GM12878 (cell line): ENCODE data around the gene SCAND1. TPM values are rescaled to one million over a fixed set of nuclear protein-coding genes. Genes with fewer than 3 reads are reported as not detected.

Experiments used
- ATAC-seq: fragments of 200-7000 bp; cut with Tn5 transposase; 3 replicates; pipeline ENCODE4 v1.9.1; 2020; ENCODE audit warnings: mild to moderate bottlenecking, moderate library complexity
- BruUV-seq: library from RNA; stranded (reverse); fragments of 400-500 nt; replicated peaks from 2 replicates; lab custom pipeline; 2021; lab: Mats Ljungman, UMichigan
- CTCF ChIA-PET: fragments of 300-600 bp; sonication (Branson Sonifier 250); formaldehyde crosslinking; extraction: SDS; loops from one replicate; lab custom pipeline; 2021; ENCODE audit warnings: inconsistent platforms; lab: Yijun Ruan, JAX
- POLR2A ChIA-PET: fragments of 350-600 bp; formaldehyde crosslinking; extraction: SDS; loops from one replicate; lab custom pipeline; 2021; ENCODE audit warnings: inconsistent platforms; lab: Charles Lee
- RAD21 ChIA-PET: fragments of 300-600 bp; sonication (Branson Sonifier 250); formaldehyde crosslinking; loops from one replicate; lab custom pipeline; 2023; ENCODE audit warnings: antibody characterized with exemption; ENCODE audit not compliant: unreplicated experiment; lab: Charles Lee
- SMC1A ChIA-PET: fragments of 300-600 bp; sonication (Branson Sonifier 250); formaldehyde crosslinking; loops from one replicate; lab custom pipeline; 2023; ENCODE audit not compliant: unreplicated experiment, uncharacterized antibody; lab: Charles Lee
- DNase-seq: peaks from one replicate; pipeline ENCODE4 v3.0.0-alpha.2; 2011; ENCODE audit warnings: low read depth, low spot score
- FAIRE-seq: peaks from 3 replicates; lab custom pipeline; 2011; peaks lifted over from hg19 to GRCh38; lab: Jason Lieb, UNC
- H2AFZ ChIP-seq: 2 replicates; pipeline ENCODE4 v1.6.0; 2011; ENCODE audit warnings: low read depth, low read length, control low read depth; ENCODE audit not compliant: control insufficient read depth
- H3K27ac ChIP-seq: 2 replicates; pipeline ENCODE4 v1.5.1; 2011; ENCODE audit warnings: control low read depth; ENCODE audit not compliant: control insufficient read depth, insufficient read depth
- H3K27me3 ChIP-seq, 2 experiments: replicated peaks in 1 of 2; 2 replicates each; pipeline versions ENCODE4 v1.6.0 to v1.6.1; 2011; ENCODE audit warnings: low read length in 1 of 2; ENCODE audit not compliant: control insufficient read depth in 2 of 2, insufficient read depth in 2 of 2
- H3K36me3 ChIP-seq, 2 experiments: 2 replicates each; pipeline ENCODE4 v1.5.1; 2011; ENCODE audit warnings: low read length in 1 of 2; ENCODE audit not compliant: control insufficient read depth in 2 of 2, insufficient read depth in 2 of 2
- H3K4me1 ChIP-seq: 2 replicates; pipeline ENCODE4 v1.6.1; 2011; ENCODE audit warnings: mild to moderate bottlenecking, low read length, moderate library complexity, mixed read lengths; ENCODE audit not compliant: control insufficient read depth, insufficient read depth
- H3K4me2 ChIP-seq: 2 replicates; pipeline ENCODE4 v1.6.0; 2011; ENCODE audit warnings: control low read depth; ENCODE audit not compliant: control insufficient read depth, insufficient read depth
- H3K4me3 ChIP-seq: fragments of 200-600 bp; sonication (generic); 2 replicates; pipeline ENCODE4 v1.5.1; 2016
- H3K79me2 ChIP-seq: 2 replicates; pipeline ENCODE4 v1.6.0; 2011; ENCODE audit warnings: low read length; ENCODE audit not compliant: control insufficient read depth, insufficient read depth
- H3K9ac ChIP-seq: 2 replicates; pipeline ENCODE4 v1.8.0; 2011; ENCODE audit warnings: low read length, control low read depth, mixed read lengths; ENCODE audit not compliant: control insufficient read depth, insufficient read depth
- H3K9me3 ChIP-seq: replicated peaks from 3 replicates; pipeline ENCODE4 v1.5.1; 2011; ENCODE audit warnings: mild to moderate bottlenecking, low read length; ENCODE audit not compliant: control insufficient read depth, insufficient read depth
- H4K20me1 ChIP-seq: 2 replicates; pipeline ENCODE4 v1.6.0; 2011; ENCODE audit not compliant: control insufficient read depth, insufficient read depth
- SIN3A ChIP-seq: IDR thresholded peaks from 2 replicates; pipeline ENCODE4 v1.6.1; 2012; ENCODE audit warnings: low read depth, low read length, improper control_type of control experiment
- ZBED1 ChIP-seq: IDR thresholded peaks from 2 replicates; pipeline ENCODE4 v1.6.1; 2016; ENCODE audit warnings: borderline replicate concordance
- ZBTB4 ChIP-seq: fragments of 450-650 bp; formaldehyde crosslinking; IDR thresholded peaks from 2 replicates; pipeline ENCODE4 v1.4.0; 2022; ENCODE audit warnings: mild to moderate bottlenecking, moderate library complexity
- WGBS: methylation state at CpG from one replicate; pipeline ENCODE4 v1.1.6; 2016; ENCODE audit warnings: low lambda C conversion rate; ENCODE audit not compliant: insufficient replicate concordance, insufficient coverage; ENCODE audit errors: missing lambda C conversion rate; 5-methylcytosine and 5-hydroxymethylcytosine counted together
- in situ Hi-C: fragments of 300-500 bp; cut with MboI; formaldehyde crosslinking; loops from 9 replicates; pipeline ENCODE4 v1.14.3; 2018; ENCODE audit warnings: mixed read lengths
- intact Hi-C: fragments of 100-400 bp; cut with micrococcal nuclease; formaldehyde crosslinking; loops from one replicate; pipeline ENCODE4 v1.14.2; 2022; ENCODE audit not compliant: unreplicated experiment
- polyA plus RNA-seq, 11 experiments: library from polyadenylated mRNA; depleted of rRNA in 4 of 11; unstranded in 6 of 11; stranded (reverse) in 5 of 11; fragments of >200 nt; fragmentation: Nextera tagmentation in 4 of 11; fragmentation: Illumina TruSeq in 1 of 11; extraction: Ambion mirVana in 4 of 11; extraction: Trizol in 1 of 11; gene quantifications; 1 replicate in 1 of 11; 2 replicates in 10 of 11; pipeline versions ENCODE4 v1.2.1 to v1.2.3, GENCODE V29; 2011 to 2016; ENCODE audit warnings: inconsistent platforms in 2 of 11, missing spikeins in 2 of 11, low read depth in 1 of 11
- total RNA-seq, 4 experiments: library from RNA; depleted of rRNA in 3 of 4; stranded (reverse); fragments of >200 nt in 3 of 4; fragmentation: Illumina TruSeq in 1 of 4; extraction: Trizol in 1 of 4; gene quantifications; 2 replicates each; pipeline versions ENCODE4 v1.2.1 to v1.2.3, GENCODE V29; 2013 to 2021

SCAND1 gene
- total and polyA plus RNA-seq, 10 of the 15 experiments (the other 5 are each of a cell fraction or from before 2014, with no cell fraction given) = 0.08 to 117 (median 25.9) TPM

GRCh38 chr20:35972462-35972861, 18.2 kb upstream of the SCAND1 start (continued):
- no peak for TF ChIP-seq ZBTB4 (CRISPR knock-in tag)
- no peak for TF ChIP-seq SIN3A

DNA sequence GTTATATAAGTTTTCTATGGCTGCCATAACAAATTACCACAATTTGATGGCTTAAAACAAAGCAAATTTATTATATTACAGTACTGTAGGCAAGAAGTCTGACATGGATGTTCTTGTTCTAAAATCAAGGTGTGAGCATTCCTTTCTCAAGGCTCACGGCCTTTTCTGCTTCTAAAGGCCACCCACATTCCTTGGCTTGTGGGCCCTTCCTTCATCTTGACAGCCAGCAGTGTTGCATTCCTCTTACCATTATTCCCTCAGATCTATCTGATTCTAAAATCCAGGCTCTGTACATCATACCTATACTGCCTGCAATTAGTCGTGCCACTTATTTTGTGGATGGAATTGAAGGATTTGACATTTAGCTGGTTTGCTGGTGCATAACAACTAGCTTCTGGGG, 17.7 kb upstream of the SCAND1 start:
- Histone ChIP-seq H3K4me1 (no peaks in the 10 kb centered on the region), H3K79me2 (no peaks in the 10 kb centered on the region), H3K9ac (no peak overlapping the region), H2AFZ (no peak overlapping the region), H3K27me3 (no peaks in the 10 kb centered on the region; a peak in 1 of 4 replicates), H3K4me2 (no peak overlapping the region), H4K20me1 (no peaks in the 10 kb centered on the region), H3K36me3 (no peaks in the 10 kb centered on the region), H3K4me3 (no peak overlapping the region), H3K9me3 (no peaks in the 10 kb centered on the region), H3K27ac (no peak overlapping the region)
- no peak for TF ChIP-seq ZBED1
- no TSS peak for BruUV-seq
- WGBS = 28% methylated on average over 2 of the region's 2 CpGs
- ChIA-PET POLR2A (no interaction called here), RAD21 (no interaction called here), SMC1A (no interaction called here), CTCF (interaction anchor here (1.0 to 1.8 kb wide), 3 partner anchors 9 to 231 kb away, joined by 3 to 6 read pairs (median 3); no protein-coding TSS in a partner anchor)
- in situ Hi-C loops = no loop called here
- DNase-seq (no peak), FAIRE-seq (no peak), ATAC-seq (no peak)
- intact Hi-C loops = no loop called here
